K562 (cell line): Measurements from ENCODE around the gene SLC29A2. TPM values are rescaled to one million over a fixed set of nuclear protein-coding genes. Genes with fewer than 3 reads are reported as not detected.

ENCODE experiments used
- AFF1 ChIP-seq, 2 experiments: fragments of 450-650 bp; IDR thresholded peaks; 2 replicates each; pipeline ENCODE4 v1.6.1; 2018; ENCODE audit warnings: mild to moderate bottlenecking in 2 of 2, low read depth in 1 of 2; ENCODE audit not compliant: partially characterized antibody in 2 of 2
- ATF3 ChIP-seq, 2 experiments: fragments of 450-650 bp in 1 of 2; sonication (generic) in 1 of 2; formaldehyde crosslinking in 1 of 2; IDR thresholded peaks in 1 of 2; conservative IDR thresholded peaks in 1 of 2; 2 replicates each; pipeline versions ENCODE4 v1.6.1 to v1.8.1; 2016 to 2023; ENCODE audit warnings: mild to moderate bottlenecking in 2 of 2, moderate library complexity in 2 of 2, inconsistent platforms in 1 of 2, missing genetic modification reagents in 1 of 2
- FOXM1 ChIP-seq, 2 experiments: fragments of 450-650 bp in 1 of 2; sonication (generic) in 1 of 2; formaldehyde crosslinking in 1 of 2; IDR thresholded peaks; 2 replicates each; pipeline versions ENCODE4 v1.6.1 to v1.9.0; 2017 to 2022; ENCODE audit warnings: low read depth in 2 of 2, mild to moderate bottlenecking in 2 of 2, missing genetic modification reagents in 1 of 2, moderate library complexity in 1 of 2
- MGA ChIP-seq: fragments of 450-650 bp; IDR thresholded peaks from 2 replicates; pipeline ENCODE4 v1.6.1; 2016; ENCODE audit warnings: mild to moderate bottlenecking, moderate library complexity
- PRMT5 ChIP-seq: sonication (generic); formaldehyde crosslinking; IDR thresholded peaks from 2 replicates; pipeline ENCODE4 v1.5.0; 2020; ENCODE audit warnings: missing genetic modification reagents
- polyA plus RNA-seq, 8 experiments: library from polyadenylated mRNA; depleted of rRNA in 4 of 8; stranded (reverse) in 5 of 8; unstranded in 3 of 8; fragments of >200 nt; fragmentation: Nextera tagmentation in 2 of 8; fragmentation: Illumina TruSeq in 1 of 8; extraction: Ambion mirVana in 2 of 8; extraction: Trizol in 1 of 8; gene quantifications; 2 replicates each; pipeline versions ENCODE4 v1.2.1 to v1.2.3, GENCODE V29; 2011 to 2014; ENCODE audit warnings: inconsistent platforms in 1 of 8, missing spikeins in 1 of 8
- total RNA-seq, 7 experiments: library from RNA; depleted of rRNA in 6 of 7; stranded (reverse); fragments of >200 nt in 6 of 7; fragmentation: Illumina TruSeq in 2 of 7; extraction: Trizol in 2 of 7; gene quantifications; 2 replicates each; pipeline versions ENCODE4 v1.2.1 to v1.2.3, GENCODE V29; 2011 to 2021; ENCODE audit warnings: low replicate concordance in 1 of 7
- TF ChIP-seq, protein P1 (sequence below): fragments of 450-650 bp; IDR thresholded peaks from one replicate; pipeline ENCODE4 v1.6.1; 2018; ENCODE audit warnings: mild to moderate bottlenecking, moderate library complexity; ENCODE audit not compliant: partially characterized antibody

The SLC29A2 gene
- total and polyA plus RNA-seq, 9 of the 15 experiments (the other 6 are each of a cell fraction or from before 2014, with no cell fraction given), result 2.4 to 48.6 (median 14.2) TPM

DNA sequence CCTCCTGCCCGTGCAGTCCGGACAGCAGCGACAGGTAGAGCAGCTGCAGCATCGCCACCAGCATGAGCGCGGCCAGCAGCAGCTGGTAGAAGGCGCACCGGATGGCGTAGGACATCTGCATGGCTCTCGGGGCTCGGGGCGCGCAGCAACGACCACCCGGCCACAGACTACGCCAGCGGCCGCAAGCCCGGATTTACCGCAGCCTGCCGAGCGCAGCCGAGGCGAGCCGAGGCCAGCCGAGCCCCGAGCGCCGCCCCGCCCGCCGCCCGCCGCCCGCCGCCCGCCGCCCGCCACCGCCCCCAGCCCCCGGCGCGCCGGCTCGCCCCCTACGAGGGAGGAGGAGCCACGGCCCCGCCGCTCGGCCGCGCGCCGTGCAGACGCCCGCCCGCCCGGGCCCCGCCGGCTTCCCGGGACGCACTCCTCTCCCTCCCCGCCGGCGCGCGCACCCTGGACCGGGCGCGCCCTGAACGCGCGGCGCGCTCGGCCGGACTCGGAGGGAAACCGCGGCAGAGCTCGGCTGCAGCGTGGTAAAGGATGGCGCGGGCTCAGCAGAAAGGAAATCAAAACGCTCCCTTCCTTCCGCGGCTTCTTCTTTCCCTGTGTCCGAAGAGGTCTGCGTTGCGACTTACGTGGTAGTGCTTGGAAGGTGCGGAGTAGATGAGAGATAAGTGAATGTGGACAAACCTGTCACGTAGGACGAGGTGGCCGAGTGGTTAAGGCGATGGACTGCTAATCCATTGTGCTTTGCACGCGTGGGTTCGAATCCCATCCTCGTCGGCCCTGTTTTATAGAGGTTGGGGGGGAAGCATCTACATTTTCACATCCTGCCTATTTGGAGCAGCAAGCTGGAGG lies 23.9 kb downstream of the SLC29A2 start, which contains the start of gene B4GAT1 (continued):
- TF ChIP-seq MGA, result peak; percentile 38; the same call in 1 of the 2 replicates
- TF ChIP-seq, protein P1, sequence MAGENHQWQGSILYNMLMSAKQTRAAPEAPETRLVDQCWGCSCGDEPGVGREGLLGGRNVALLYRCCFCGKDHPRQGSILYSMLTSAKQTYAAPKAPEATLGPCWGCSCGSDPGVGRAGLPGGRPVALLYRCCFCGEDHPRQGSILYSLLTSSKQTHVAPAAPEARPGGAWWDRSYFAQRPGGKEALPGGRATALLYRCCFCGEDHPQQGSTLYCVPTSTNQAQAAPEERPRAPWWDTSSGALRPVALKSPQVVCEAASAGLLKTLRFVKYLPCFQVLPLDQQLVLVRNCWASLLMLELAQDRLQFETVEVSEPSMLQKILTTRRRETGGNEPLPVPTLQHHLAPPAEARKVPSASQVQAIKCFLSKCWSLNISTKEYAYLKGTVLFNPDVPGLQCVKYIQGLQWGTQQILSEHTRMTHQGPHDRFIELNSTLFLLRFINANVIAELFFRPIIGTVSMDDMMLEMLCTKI, result no peak
- no peak for TF ChIP-seq ATF3 (IDR thresholded peaks at IDR 0.05)
- no peak for TF ChIP-seq ATF3 (CRISPR knock-in tag; conservative IDR thresholded peaks at IDR 0.05)
- no peak for TF ChIP-seq PRMT5 (CRISPR knock-in tag)
- TF ChIP-seq FOXM1 (IDR thresholded peaks at IDR 0.05; ENCODE audit: low read depth), result no peak
- TF ChIP-seq FOXM1 (CRISPR knock-in tag; IDR thresholded peaks at IDR 0.05; ENCODE audit: low read depth), result no peak
- TF ChIP-seq AFF1 (IDR thresholded peaks at IDR 0.05; ENCODE audit: low read depth in 1 of 2, partially characterized antibody in 2 of 2), result peak in 1 of 2 experiments; percentile 78
